ENCODE measurements around the gene RAET1E.
"Not testable (repeated sequence)": the region's sequence is repeated elsewhere in the genome, so short reads cannot be mapped to it uniquely, and the experiment has no call there.

RAET1E gene

DNA sequence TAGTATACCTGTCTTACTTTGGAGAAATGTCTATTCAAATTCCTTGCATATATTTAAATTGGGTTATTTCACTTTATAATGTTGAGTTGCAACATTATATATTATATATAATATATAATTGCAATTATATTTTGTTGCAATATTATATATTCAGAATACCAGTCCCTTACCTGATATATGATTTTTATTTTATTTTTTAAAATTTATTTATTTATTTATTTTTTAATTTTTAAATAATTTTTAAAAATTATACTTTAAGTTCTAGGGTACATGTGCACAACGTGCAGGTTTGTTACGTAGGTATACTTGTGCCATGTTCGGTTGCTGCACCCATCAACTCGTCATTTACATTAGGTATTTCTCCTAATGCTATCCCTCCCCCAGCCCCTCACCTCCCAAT is 29.1 kb upstream of the RAET1E start:
- not testable (repeated sequence) for DNase-seq

DNA sequence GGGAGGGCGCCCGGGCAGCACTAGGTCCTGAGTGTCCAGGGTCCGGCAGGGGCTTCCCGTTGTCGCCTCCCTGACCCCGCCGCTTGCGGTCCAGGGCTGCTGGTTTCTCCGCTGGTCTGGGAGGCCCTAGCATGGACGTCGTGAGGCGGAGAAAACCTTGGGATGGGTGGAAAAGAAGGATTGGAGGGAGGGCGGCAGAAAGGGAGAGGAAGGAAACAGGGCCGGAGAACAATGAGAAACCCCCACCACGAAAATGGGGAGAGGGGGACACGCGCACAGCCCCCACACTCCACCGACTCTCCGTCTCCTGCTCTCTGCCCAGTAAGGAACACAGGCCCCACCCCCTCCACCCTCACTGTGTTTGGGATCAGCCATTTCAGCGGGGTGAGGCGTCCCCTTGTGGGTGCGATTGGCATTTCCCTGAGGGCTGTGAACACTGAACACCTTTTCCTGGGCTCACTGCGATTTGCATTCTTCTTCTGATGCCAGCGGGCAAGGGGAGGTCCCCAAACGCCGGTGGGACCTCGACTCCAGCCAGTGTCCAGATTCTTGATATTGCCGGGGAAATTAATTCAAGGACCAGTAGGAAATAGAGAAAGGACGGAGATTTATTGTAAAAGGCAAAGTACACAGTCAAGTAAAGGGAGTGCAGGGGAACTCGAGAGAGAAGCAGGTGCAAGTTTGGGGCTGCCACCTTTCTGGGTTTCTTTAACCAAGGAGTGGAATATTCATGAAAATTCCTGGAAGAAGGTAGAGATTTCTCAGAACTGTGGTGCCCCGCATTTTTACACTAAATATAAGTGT is 28.3 kb upstream of the RAET1E start:
- DNase-seq, result peak; percentile 92

DNA sequence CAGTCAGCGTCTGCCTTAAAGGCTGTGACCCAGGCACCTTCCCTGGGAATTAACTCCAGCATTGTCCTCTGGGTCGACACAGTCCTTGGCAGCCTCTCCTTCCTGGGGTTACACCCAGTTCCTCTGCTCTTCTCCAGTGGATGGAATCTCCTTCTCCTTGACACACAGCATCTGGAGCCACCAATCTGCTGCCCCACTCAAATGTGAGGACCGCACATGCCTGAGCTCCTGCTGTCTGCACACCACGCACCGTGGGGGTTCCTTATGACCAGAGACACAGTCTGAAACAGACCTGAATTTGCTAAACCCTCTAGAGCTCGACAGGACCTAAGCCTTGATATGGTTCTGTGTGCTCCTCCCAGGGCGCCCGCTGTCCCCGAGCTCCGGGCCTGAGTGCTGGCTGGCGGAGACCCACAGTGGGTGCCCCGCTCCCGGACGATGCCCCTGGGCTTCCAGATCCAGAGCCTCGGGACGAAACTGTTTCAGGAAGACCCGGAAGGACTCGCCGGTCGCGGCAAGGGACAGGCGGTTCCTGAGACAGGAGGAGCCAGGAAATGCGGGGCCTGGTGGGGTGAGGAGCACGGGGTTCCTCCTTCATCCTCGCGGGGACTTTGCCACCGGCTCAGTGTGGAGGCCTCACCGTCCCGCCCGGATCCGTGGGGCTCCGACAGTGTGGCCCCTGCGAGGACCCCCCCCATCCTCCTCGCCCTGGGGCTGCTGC is 27.5 kb upstream of the RAET1E start:
- DNase-seq, result peak; percentile 51

DNA sequence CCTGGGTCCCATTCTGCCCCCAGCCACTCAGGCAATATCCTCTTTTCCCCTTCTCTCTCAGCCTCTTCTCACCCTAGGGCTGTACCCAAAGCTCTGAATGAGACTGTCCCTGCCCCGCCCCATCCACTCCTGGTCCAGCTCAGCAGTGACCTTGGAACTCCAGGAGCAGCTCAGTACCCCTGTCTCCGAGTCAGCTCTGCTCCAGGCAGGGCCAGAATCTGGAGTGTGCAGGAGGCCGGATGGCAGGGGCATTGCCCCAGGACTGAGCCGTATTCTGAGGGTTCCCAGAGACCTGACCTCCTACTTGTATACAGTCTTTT is 27.0 kb upstream of the RAET1E start:
- no peak for DNase-seq

DNA sequence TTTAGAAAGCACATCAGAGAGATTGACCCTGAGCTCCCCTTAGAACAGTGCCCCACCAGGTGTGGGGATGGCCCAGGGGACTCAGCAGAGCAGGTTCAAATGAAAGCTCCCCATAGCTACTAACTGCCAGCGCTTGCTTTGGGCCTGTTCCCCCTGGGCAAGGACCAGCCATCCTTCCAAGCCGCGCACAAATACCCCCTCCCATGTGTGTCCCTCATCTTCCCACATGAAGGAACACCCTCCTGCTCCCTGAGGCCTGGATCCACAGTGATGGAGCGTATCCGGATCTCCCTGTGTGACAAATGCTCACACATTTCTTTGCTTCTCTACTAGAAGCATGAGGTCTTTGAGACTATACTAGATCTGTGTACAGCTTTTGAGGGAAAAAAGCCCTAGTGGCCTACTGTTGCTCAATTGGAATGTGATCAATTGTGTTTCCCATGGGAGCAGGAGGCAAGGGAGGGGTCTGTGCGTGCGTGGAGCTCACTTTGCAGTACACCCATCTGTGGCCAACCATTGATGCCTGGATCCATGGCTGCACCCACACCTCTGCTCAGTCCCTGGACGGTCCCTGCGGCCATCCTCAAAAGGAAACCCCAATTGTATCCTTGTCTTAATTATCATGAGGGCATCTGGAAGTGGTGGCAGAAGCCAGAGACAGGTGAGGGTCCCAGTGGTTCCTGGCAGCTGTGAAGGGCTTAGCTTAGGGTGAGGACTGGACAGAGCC is 26.5 kb upstream of the RAET1E start:
- DNase-seq, result no peak

DNA sequence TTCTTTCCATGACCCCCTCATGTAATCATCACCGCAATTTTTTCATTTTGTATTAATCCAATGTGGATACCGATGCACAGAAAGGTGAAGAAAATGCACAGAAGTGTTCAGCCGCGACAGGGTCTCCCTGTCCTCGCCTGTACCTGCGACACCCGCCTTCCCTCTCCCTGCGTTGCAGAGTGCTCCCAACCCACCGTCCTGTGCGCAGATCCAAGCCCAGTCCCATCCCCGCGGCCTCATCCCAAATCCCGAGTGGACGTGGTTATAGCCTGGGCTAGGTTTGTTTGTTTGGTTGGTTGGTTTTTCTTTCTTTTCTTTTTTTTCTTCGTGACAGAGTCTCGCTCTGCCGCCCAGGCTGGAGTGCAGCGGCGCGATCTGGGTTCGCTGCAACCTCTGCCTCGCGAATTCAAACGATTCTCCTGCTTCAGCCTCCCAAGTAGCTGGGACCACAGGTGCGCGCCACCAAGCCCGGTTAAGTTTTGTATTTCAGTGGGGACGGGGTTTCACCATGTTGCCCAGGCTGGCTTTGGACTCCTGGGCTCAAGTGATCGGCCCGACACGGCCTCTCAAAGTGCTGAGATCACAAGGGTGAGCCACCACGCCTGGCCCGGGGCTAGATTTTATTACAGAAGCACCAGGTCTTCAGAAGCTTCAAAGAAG is 25.5 kb upstream of the RAET1E start:
- DNase-seq, result no peak

DNA sequence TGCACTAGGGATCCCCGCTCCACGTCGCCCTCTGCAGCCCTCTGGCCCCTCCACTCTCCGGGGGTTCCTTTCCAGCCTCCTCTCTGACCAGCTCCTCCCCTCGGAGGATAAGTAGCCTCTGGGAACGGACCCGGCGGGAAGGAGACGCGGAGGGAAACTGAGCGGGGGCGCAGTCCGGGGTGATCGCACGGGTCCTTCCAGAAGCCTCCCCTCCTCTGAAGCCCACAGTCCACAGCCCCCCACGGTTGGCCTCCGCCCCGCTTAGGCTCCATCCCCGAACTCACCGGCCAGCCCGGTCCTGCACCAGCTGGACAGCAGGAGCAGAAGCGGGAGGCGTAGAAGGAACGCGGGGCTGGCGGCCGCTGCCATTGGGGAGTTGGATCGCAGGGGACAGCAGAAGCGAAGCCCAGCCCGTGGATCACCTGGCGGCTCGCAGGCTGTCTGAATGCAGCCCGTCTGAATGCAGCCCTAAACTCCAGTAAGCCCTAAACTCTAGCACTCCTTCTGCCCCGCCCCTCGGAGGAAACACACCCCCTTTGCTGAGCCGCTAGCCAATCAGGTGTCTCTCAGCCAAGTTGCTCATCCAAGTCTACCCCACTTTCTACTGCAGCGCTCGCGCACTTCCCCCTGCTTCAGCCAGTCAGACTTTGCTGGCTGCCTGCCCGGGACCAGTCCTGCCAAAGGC is 24.9 kb upstream of the RAET1E start, which contains the start of gene RAET1G:
TSS of gene RAET1G (minus strand) at position 480 of the 685 bp plus-strand sequence. CDS start at position 369, 111 bp downstream.
- DNase-seq, result peak; percentile 94

DNA sequence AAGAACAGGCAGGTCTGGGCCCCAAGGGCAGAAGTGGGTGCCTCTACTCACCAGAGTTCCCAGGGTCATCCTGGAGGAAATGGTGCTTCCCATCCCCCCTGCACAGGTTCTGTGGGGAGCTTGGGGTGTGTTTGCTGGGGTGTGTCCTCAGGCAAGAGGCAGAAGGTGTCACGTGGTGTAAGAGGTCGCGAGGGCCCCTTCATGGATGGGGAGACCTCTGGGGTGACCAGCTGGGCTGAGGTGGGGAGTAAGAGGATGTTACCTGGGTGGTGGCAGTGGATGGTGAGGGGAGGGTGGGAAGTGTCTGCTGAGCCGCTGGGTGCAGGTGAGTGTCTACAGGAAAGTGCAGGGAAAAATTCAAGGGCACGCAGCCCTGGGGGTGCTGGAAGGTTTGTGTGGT is 24.2 kb upstream of the RAET1E start:
- DNase-seq, result not testable (repeated sequence)

DNA sequence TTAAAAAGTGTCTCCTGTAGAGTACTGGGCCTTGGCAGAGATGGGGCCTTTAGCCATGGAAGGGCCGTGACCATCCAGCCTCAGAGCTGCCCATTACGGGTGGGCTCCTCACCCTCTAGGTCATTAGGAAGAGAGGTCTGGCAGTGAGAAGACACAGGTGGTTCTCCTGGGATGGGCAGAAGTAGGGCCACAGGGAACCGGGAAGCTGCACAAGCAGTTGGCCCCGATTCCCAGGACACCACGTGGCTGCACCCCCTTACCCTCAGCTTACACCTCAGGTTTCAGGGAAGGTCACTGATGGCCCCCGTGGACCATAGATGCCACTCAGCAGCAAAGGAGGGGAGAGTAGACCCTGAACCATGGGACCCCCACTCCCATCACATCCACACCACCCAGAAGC is 23.4 kb upstream of the RAET1E start:
- no peak for DNase-seq

DNA sequence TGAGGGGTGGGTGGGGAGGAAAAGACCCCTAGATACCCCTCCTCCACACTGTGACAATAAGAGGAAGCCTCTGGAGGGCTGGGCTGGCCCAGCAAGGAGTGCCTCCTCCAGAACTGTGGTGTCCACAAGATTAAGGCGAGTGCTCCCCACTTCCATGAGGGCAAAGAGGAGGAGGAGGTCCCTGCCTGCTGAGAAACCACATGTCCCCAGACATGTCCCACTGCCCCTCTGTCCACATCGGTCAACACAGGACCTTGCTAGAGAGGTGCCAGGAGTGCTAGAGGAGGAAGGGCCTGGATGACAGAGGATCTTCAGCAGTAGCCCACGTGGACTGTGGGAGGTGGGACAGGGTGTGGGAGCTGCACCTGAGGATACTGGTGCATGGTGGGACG is 21.9 kb upstream of the RAET1E start:
- DNase-seq, result no peak

DNA sequence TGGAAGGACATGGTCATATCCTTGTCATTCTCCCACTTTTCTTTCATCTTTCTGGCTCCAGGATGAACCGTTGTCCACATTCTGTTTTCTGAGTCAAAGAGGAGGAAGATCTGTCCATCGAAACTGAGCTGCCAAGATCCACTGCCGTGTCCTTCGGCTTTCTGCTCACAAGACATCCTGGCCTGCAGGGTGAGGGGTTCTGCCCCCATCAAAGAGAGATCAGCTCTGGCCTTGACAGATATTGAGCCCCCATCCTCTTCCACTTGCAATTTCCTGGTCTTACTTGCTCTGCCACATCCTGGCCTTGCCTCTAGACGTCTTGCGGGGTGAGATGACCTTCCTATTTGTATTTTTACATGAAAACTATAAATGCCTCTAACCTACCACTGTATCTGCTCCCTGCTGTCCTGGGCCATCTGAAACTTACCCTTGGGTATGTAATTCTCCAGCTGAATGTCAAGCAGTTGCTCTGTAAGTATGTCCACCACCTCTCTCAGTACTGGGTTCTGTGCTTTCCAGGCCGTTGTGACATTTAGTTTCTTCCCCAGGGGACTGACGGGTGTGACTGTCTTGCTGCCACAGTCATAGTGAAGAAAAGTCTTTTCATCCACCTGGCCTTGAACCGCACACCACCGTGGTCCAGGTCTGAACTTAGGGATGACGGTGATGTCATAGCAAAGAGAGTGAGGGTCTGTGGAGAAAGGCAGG is 21.4 kb upstream of the RAET1E start:
- not testable (repeated sequence) for DNase-seq

DNA sequence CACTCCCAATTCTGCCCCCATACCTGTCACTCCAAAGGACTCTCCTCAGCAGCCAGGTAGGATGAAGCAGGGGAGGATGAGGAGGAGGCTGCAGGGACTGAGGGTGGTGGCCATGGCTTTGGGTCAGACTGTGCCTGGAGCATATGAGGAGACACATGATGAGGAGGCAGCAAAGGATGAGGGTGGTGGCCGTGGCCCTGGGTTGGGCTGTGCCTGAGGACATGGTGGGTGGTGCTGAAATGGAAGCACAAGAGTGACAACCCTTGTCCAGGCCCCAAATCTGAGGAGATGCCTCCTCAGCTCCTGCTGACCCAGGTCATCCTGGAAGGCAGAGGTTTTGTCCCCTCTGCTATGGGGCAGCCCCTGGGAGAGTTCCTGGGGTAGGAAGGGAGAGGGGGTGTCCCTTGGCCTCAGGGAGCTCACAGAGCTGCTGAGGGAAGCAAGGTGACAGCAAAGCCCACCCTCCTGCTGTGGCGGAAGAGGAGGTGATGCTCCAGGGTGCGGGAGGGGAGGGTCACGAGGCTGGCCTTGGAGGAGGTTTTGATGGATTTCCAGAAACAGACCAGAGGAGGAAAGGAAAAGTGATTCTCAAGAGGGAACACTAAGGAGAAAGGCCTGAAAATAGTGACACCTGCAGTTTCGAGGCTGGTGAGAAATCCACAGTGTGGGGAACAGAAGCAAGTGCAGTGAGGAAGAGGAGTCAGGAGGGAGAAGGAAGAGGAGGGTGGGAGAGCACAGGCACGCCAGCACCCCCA is 20.4 kb upstream of the RAET1E start:
- no peak for DNase-seq

DNA sequence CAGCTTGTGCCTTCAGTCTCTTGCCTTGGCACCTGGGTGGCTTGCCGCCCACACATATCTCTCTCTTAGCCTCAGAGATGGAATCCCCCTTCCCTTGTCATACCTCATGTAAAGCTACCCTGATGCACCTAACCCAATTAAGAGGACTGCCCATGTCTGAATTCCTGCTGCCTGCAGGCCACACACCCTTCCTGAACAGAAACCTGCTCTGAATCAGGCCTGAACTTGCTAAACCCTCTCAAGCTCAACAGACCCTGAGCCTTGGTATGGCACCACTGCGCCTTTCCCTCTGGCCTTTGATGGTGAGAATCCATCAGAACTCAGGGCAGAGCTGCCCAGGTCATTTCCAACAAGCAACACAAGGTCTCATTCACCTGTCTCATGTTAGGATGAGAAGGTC is 19.8 kb upstream of the RAET1E start:
- no peak for DNase-seq

DNA sequence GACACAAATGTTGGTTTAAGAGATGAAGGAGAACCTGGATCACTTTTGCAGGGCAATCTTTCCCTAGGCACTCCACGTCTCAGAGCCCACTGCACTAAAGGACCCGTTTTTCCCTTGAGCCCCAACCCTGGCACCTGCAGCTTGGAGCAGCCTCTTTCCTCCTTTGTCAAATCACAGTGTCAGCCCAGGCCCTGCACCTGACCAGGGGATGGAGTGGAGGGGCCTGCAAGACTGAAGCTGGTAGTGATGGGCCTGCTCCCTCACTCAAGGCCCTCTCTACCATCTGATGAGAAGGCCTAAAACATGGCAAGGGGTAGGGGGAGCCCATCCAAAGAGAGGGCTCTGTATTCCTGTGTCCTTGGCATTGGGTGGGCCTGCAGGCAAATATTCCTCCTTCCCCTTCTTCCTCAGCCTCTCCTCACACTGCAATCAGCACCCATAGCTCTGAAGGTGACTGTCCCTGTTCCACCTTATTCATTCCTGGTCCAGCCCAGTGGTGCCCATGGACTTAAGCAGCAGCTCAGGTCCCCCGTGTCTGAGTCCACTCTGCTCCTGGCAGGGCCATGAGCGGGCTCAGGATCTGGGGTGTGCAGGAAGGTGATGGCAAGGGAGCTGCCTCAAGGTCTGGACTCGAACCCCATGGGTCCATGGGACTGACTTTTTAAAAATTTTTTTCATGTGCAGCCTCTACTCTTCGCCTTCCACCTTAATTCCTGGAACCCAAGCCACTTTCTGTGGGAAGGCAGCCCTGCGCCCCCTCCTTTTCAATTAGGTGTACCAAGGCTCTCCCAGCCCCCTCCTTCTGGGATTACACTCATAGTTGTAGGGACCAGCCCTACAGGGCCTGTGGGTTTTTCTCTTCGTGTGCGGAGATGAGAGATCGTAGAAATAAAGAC is 18.3 kb upstream of the RAET1E start:
- no peak for DNase-seq

DNA sequence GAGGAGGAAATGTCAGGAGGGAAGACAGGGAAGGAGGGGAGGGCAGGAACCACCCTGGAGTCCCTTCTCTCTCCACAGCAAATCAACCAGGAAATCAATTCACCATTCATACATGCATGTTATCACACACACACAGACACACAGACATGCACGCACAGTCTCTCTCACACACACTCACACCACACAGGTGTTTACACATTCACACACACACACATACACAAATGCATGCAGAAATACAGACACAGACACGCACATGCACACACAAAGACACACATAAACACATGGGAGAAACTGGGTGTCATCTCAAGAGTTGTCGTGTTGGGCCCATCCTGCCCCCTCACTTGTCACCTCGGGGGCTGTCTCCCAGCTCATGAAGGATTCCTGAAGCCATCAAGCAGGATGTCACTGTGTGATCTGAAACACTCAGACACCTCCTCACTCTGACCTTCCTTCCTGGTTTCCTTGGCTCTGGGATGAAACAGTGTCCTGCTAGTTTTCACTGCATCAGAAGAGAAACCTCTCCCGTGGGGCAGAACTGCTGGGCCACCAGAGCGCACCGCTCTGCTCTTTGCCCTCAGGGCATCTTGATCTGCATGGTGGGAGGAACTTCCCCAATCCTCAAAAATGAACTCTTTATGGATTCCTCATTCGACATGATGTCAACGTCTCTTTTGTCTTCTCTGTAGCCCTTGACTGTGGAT is 15.8 kb upstream of the RAET1E start:
- DNase-seq, result no peak

DNA sequence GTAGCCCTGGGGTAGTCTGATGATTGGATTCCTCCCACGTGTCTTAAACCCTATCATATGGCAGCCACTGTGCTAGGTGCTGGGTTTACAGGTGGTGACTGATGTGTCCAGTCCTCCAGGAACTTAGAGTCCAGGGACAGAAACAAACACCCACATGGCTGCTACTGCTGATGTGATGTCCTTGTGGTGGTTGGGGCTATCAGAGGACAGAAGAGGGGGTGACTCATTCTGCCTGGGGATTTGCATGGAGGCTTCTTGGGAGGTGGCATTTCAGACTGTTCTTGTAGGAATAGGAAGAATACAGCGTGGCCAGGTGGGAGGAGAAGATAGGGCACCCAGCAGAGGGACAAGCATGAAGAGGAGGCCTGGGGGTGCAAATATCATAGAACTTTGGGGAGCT is 15.2 kb upstream of the RAET1E start:
- DNase-seq, result no peak

DNA sequence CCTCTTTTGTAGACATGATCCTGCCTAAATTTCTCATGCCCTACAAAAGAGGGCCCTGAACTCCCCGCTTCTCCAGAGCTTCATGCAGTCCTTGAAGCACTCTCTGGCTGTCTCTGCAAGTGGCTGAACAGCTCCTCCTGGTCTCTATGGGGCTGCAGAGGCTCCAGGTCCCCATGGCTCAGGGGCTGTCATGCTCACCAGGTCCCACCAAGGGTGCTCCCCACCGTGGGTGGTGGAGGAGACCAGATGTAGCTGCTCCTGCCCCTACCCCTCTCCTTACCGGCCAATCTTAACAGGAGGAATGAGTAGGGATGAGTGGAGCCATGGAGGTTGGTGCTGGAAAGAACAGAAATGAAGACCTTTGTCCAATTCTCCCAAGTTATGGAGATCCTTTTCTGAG is 14.8 kb upstream of the RAET1E start:
- DNase-seq, result not testable (repeated sequence)

DNA sequence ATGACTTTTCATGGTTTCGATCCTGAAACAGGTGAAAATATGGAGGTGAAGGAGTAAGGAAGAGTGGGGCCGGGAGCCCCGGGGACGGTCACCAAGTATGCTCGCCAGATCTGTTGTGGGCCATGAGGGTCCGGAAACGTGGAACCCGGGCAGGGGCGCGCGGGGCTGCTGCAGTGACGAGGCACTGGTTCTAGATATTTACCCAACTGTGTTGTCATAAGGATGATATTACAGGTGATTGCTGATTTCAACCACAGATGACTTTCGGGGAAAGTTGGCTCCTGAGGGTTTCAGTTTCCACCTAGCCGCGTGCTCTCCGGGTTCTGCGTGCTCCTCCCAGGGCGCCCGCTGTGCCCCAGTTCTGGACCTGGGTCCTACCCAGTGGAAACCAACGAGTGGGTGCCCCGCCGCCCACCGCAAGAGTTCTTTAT is 12.8 kb upstream of the RAET1E start:
- DNase-seq, result no peak

DNA sequence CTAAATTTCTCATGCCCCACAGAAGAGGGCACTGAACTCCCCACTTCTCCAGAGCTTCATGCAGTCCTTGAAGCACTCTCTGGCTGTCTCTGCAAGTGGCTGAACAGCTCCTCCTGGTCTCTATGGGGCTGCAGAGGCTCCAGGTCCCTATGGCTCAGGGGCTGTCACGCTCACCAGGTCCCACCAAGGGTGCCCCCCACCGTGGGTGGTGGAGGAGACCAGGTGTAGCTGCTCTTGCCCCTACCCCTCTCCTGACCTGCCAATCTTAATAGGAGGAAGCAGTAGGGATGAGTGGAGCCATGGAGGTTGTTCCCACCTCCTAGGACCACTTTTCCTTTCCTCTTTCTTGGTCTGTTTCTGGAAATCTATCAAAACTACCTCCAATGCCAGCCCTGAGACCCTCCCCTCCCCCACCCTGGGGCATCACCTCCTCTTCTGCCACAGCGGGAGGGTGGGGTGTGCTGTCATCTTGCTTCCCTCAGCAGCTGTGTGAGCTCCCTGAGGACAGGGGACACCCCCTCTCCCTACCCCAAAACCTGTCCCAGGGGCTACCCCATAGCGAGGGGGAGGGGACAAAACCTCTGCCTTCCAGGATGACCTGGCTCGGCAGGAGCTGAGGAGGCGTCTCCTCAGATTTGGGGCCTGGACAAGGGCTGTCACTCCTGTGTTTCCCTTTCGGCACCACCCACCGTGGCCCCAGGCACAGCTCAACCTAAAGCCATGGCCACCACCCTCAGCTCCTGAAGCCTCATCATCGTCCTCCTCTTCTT is 12.0 kb upstream of the RAET1E start:
- no peak for DNase-seq
